Testis (tissue), 2 donors: ENCODE measurements around the gene MOSMO.

Source experiments
- POLR2A ChIP-seq: fragments of 450-650 bp; IDR thresholded peaks from one replicate; pipeline ENCODE4 v1.6.1; 2017; ENCODE audit warnings: antibody characterized with exemption, mild to moderate bottlenecking, moderate library complexity
- TF ChIP-seq, protein P1 (sequence below), 3 experiments: fragments of 450-650 bp in 2 of 3; fragments of 200-600 bp in 1 of 3; sonication (generic) in 1 of 3; IDR thresholded peaks; one replicate each; pipeline ENCODE4 v1.5.1; 2016 to 2019; ENCODE audit warnings: antibody characterized with exemption in 3 of 3, mild to moderate bottlenecking in 2 of 3, moderate library complexity in 1 of 3

- TF ChIP-seq POLR2A = no peak
- TF ChIP-seq, protein P1, sequence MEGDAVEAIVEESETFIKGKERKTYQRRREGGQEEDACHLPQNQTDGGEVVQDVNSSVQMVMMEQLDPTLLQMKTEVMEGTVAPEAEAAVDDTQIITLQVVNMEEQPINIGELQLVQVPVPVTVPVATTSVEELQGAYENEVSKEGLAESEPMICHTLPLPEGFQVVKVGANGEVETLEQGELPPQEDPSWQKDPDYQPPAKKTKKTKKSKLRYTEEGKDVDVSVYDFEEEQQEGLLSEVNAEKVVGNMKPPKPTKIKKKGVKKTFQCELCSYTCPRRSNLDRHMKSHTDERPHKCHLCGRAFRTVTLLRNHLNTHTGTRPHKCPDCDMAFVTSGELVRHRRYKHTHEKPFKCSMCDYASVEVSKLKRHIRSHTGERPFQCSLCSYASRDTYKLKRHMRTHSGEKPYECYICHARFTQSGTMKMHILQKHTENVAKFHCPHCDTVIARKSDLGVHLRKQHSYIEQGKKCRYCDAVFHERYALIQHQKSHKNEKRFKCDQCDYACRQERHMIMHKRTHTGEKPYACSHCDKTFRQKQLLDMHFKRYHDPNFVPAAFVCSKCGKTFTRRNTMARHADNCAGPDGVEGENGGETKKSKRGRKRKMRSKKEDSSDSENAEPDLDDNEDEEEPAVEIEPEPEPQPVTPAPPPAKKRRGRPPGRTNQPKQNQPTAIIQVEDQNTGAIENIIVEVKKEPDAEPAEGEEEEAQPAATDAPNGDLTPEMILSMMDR (IDR thresholded peaks at IDR 0.05) = no peak
These were observed 114.3 kb downstream of the MOSMO start for GRCh38 chr16:22122239-22122638.
